Heart right ventricle (tissue), 16 donors: ENCODE results near the gene MRPL20. TPM values are rescaled to one million over a fixed set of nuclear protein-coding genes. Genes with fewer than 3 reads are reported as not detected.

Experiments
- ATAC-seq, 8 donors: fragments of 200-7000 bp; cut with Tn5 transposase; one replicate each; pipeline ENCODE4 v1.9.1; 2020; ENCODE audit warnings: mild to moderate bottlenecking in 8 of 8, moderate library complexity in 8 of 8, moderate number of reproducible peaks in 1 of 8
- DNase-seq, 2 donors: peaks; one replicate each; pipeline ENCODE4 v3.0.0-alpha.2; 2020
- H3K27ac ChIP-seq, 10 donors: fragments of 200-600 bp; sonication (generic) in 2 of 10; one replicate each; pipeline versions ENCODE4 v1.5.0 to v1.8.0; 2020 to 2022; ENCODE audit warnings: mild to moderate bottlenecking in 3 of 10
- H3K27me3 ChIP-seq, 7 donors: fragments of 200-600 bp; one replicate each; pipeline ENCODE4 v1.8.0; 2021 to 2022; ENCODE audit warnings: mild to moderate bottlenecking in 2 of 7
- H3K36me3 ChIP-seq, 9 donors: fragments of 200-600 bp; sonication (generic) in 1 of 9; one replicate each; pipeline versions ENCODE4 v1.5.0 to v1.8.0; 2020 to 2022; ENCODE audit warnings: mild to moderate bottlenecking in 2 of 9
- H3K4me1 ChIP-seq, 9 donors: fragments of 200-600 bp; sonication (generic) in 1 of 9; one replicate each; pipeline versions ENCODE4 v1.5.0 to v1.8.0; 2020 to 2022; ENCODE audit warnings: mild to moderate bottlenecking in 4 of 9
- H3K4me3 ChIP-seq, 10 donors: fragments of 200-600 bp; sonication (generic) in 2 of 10; one replicate each; pipeline versions ENCODE4 v1.5.0 to v1.8.0; 2020 to 2022; ENCODE audit warnings: mild to moderate bottlenecking in 7 of 10, moderate library complexity in 2 of 10
- H3K9me3 ChIP-seq, 11 donors: fragments of 200-600 bp in 10 of 11; sonication (generic) in 2 of 11; one replicate each; pipeline versions ENCODE4 v1.5.0 to v1.8.0; 2013 to 2022; ENCODE audit warnings: mild to moderate bottlenecking in 2 of 11, control low read depth in 1 of 11, moderate library complexity in 1 of 11
- WGBS, 2 donors: extraction: QIAGEN DNeasy Blood & Tissue Kit; methylation state at CpG; one replicate each; pipeline ENCODE4 v1.1.7; 2013; ENCODE audit warnings: inconsistent platforms in 1 of 2; 5-methylcytosine and 5-hydroxymethylcytosine counted together
- intact Hi-C, 10 donors: fragments of 100-400 bp; cut with DNase I; formaldehyde crosslinking; loops; one replicate each; pipeline versions ENCODE4 v1.11.1 to v1.14.2; 2022
- polyA plus RNA-seq, 2 donors: library from polyadenylated mRNA; stranded (reverse); fragments of 200-250 nt; gene quantifications; one replicate each; pipeline ENCODE4 v1.2.3, GENCODE V29; 2013
- total RNA-seq, 10 donors: library from RNA; stranded (reverse); fragmentation: NEBNext Ultra II Directional in 3 of 10; extraction: Animal tissue kit (Norgen Biotek cat#: 25700) in 3 of 10; gene quantifications; one replicate each; pipeline versions ENCODE4 v1.2.1 to v1.2.4, GENCODE V29; 2021 to 2023
- TF ChIP-seq, protein P1 (sequence below), 9 donors: fragments of 200-600 bp; sonication (generic) in 2 of 9; IDR thresholded peaks; one replicate each; pipeline versions ENCODE4 v1.5.0 to v1.8.0; 2021 to 2022; ENCODE audit warnings: antibody characterized with exemption in 9 of 9, mild to moderate bottlenecking in 5 of 9, moderate library complexity in 1 of 9
- donor health status: Arrhythmogenic right ventricular cardiomyopathy.
- donor health status: ischemic (EF 13 %, LVEDD 7.1; RV severe dilation, severe dysfunction).
- donor health status: healthy with polysubstance abuse.
- donor health status: DM: no; HTN: yes; CAD: no.
- donor health status: DM: no; HTN: no; CAD: no.
- donor health status: ischemic (EF 25% LVEDD 6.9; RV normal size, moderate dysfunction).
- donor health status: ischemic (EF 25% LVEDD 5.7; RV mildly dilated, moderate dysfunction).
- donor health status: healthy.
- donor health status: DM: yes; HTN: yes; CAD: no.
- donor health status: Ischemic cardiomyopathy.
- donor health status: ischemic (EF 35%, LVEDD 5.7; RV mildly dilated, moderate dysfunction).
- donor health status: nonischemic (EF 11% LVEDD 7.7; RV severe dilation, severe dysfunction).
- donor health status: DM: yes; HTN: yes; CAD: no.
- donor health status: PGD.
- donor health status: ischemic (EF 29% LVEDD 5.4; RV normal size, mild dysfunction).
- donor health status: nonischemic (EF 23%, LVEDD 6.1; RV moderate dilation, normal function).

The MRPL20 gene
- total and polyA plus RNA-seq, 12 donors: 116 to 224 (median 132) TPM

DNA sequence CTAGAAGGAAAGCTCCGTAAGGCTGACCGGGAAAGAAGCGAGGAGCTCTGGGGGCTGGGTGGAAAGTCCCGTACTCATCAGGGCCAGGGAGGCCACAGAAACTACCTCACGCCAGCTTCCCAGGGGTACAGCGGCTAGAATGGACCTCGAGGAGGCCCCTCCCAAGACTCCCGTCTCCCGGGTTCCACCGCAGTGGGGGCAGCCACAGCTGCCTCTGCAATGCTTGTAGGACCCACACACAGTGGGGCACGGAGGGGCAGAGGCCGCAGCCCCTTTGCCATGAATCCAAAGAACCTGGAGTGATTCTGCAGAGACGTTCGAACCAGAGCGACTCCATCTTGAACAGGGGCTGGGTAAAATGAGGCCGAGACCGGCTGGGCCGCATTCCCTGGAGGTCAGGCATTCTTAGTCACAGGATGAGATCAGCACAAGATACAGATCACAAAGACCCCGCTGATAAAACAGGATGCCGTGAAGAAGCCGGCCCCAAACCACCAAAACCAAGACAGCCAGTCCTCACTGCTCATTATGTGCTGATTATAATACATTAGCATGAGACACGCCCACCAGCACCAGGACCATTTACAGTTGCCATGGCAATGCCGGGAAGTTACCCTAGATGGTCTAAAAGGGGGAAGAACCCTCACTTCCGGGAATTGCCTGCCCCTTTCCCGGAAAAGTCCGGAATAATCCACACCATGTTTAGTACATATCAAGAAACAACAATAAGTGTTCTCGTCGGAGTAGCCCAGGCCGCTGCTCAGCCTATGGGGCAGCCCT, 15.6 kb upstream of the MRPL20 start:
- ATAC-seq (no peak), DNase-seq (peak in 1 of 2 donors; percentile 17)
- H3K4me3 ChIP-seq: no peak overlapping the region
- peak overlapping the region in 2 of 10 donors; percentile 3 to 34 for H3K27ac ChIP-seq
- 54 to 56% methylated on average over 29 of the region's 29 CpGs for whole genome bisulfite sequencing, 2 donors
- intact Hi-C loops: no loop called here
- no peaks in the 10 kb centered on the region for H3K9me3 ChIP-seq
- H3K4me1 ChIP-seq: peaks cover 0 to 23% (median 8%) of the 10 kb centered on the region in 9 donors
- H3K36me3 ChIP-seq: no peaks in the 10 kb centered on the region
- TF ChIP-seq, protein P1, sequence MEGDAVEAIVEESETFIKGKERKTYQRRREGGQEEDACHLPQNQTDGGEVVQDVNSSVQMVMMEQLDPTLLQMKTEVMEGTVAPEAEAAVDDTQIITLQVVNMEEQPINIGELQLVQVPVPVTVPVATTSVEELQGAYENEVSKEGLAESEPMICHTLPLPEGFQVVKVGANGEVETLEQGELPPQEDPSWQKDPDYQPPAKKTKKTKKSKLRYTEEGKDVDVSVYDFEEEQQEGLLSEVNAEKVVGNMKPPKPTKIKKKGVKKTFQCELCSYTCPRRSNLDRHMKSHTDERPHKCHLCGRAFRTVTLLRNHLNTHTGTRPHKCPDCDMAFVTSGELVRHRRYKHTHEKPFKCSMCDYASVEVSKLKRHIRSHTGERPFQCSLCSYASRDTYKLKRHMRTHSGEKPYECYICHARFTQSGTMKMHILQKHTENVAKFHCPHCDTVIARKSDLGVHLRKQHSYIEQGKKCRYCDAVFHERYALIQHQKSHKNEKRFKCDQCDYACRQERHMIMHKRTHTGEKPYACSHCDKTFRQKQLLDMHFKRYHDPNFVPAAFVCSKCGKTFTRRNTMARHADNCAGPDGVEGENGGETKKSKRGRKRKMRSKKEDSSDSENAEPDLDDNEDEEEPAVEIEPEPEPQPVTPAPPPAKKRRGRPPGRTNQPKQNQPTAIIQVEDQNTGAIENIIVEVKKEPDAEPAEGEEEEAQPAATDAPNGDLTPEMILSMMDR (IDR thresholded peaks at IDR 0.05): no peak
- H3K27me3 ChIP-seq: peaks cover 0 to 33% (median 11%) of the 10 kb centered on the region in 7 donors

DNA sequence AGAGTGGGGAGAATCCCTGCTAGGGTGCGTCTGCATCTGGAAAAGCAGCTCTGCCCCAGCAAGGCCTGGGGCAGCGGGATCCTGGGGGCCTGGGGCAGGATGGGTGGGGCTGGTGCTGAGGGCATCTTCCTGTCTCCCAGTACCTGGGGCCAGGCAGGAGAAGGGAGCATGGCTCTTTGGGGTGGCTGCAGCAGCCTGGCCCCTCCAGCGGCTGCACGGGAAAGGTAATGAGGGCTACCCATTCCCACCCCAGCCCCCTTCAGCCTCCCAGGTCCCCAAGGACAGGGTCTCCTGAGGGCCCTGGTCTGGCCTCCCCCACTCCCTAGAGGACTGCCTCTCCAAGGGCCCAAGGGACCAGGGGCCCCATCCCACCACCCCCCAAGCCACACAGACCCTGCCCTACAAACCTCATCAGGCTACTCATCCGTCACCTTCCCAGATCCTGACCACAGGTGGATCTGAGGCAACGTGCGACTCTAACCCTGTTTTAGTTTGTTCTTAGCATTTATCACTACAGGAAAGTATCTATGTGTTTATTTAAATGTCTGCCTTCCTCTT, 14.9 kb upstream of the MRPL20 start:
- Histone ChIP-seq H3K36me3 (no peaks in the 10 kb centered on the region), H3K4me1 (peaks cover 0 to 23% (median 8%) of the 10 kb centered on the region in 9 donors), H3K9me3 (no peaks in the 10 kb centered on the region), H3K27me3 (peaks cover 0 to 33% (median 11%) of the 10 kb centered on the region in 7 donors), H3K27ac (no peak overlapping the region), H3K4me3 (no peak overlapping the region)
- ATAC-seq (no peak), DNase-seq (no peak)
- 84 to 88% methylated on average over 7 of the region's 7 CpGs for WGBS, 2 donors
- TF ChIP-seq, protein P1 (IDR thresholded peaks at IDR 0.05): no peak
- intact Hi-C loops: no loop called here

DNA sequence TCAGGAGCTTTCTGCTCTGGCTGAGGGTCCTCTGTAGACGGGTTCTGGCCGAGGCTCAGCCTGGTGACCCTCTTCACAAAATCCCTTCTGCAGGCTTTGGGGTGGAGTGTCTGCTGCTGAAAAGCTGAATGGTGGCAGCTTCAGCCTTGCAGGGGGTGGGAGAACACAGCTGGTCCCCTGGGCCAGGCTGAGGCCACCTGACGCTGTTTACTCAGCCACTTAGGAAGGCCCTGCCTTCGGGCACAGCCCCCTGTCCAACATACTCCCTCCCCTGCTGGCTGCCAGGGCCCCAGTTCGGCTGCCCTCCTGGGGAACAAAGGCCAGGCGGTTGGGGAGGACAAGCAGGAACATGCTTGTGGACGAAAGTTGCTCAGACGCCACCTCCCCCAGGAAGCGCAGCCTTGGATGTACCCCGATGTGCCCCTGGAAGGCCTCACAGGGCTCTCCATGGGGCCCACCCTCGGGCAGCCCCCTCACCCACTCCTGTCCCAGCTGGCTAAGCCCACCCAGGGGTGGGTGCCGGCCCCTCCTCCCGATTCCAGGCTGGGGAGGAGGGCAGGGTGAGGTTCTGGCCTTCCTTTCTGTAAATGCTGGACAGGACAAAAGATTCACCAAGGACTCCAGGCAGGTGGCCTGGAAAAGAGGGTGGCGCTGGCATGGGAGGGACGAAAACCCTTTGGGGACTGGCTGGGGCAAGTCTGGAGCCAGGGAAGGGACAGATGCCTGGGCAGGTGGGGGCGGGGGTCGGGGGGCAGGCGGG, 14.2 kb upstream of the MRPL20 start, which contains the start of gene ANKRD65:
TSS of gene ANKRD65 (minus strand) at position 130 of the 760 bp plus-strand sequence. CDS start 271 bp downstream, outside the sequence.
- DNase-seq: no peak
- peaks cover 0 to 23% (median 8%) of the 10 kb centered on the region in 9 donors for H3K4me1 ChIP-seq
- H3K27ac ChIP-seq: peak within 1 kb of the TSS in 2 of 10 donors; percentile 34 to 49
- TF ChIP-seq, protein P1 (IDR thresholded peaks at IDR 0.05): no peak
- intact Hi-C loops: no loop called here
- H3K9me3 ChIP-seq: no peaks in the 10 kb centered on the region
- no peak for ATAC-seq
- H3K4me3 ChIP-seq: peak within 1 kb of the TSS in 9 of 10 donors; percentile 22 to 51 (median 35)
- peaks cover 0 to 27% (median 7%) of the 10 kb centered on the region in 7 donors for H3K27me3 ChIP-seq
- H3K36me3 ChIP-seq: no peaks in the 10 kb centered on the region
- WGBS, 2 donors: 83 to 86% methylated on average over 18 of the region's 18 CpGs

DNA sequence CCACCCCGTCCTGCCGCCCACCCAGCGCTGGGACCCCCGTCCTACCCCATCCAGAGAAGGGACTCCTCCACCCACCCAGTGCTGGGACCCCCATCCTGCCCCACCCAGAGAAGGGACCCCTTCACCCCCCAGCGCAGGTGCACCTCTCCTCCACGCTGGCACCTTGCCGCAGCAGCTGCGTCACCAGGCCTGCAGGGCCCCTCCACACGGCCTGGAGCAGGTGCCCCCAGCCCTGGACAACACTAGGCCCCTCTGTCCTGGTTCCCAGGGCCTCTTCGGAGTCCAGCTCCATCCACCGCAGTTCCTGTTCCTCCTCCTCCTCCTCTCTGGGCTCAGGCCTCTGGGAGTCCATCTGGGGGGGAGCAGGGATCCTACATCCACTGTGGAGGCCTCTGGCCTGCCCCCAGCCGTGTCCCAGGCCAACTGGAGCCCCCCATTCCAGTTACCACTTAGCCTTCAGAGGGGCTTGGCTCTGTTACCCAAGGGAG, 13.6 kb upstream of the MRPL20 start:
- Histone ChIP-seq H3K36me3 (no peaks in the 10 kb centered on the region), H3K9me3 (no peaks in the 10 kb centered on the region), H3K4me3 (peak overlapping the region in 9 of 10 donors; percentile 22 to 51 (median 35)), H3K27me3 (peaks cover 0 to 21% (median 2%) of the 10 kb centered on the region in 7 donors), H3K27ac (peak overlapping the region in 2 of 10 donors; percentile 34 to 49), H3K4me1 (peaks cover 0 to 23% (median 8%) of the 10 kb centered on the region in 9 donors)
- WGBS, 2 donors: 68 to 83% methylated on average over 8 to 12 of the region's 12 CpGs
- intact Hi-C loops: loop anchor here in 1 of 10 donors (1.0 kb wide), 1 partner anchor 49 kb away; no protein-coding TSS in a partner anchor
- ATAC-seq: peak in 2 of 8 donors; percentile 15 to 24
- TF ChIP-seq, protein P1 (IDR thresholded peaks at IDR 0.05): no peak
- no peak for DNase-seq
